ENCODE measurements around the gene DHCR7. TPM values are rescaled to one million over a fixed set of nuclear protein-coding genes. Genes with fewer than 3 reads are reported as not detected.

DHCR7 gene
- total RNA-seq, 1 experiment from 2014 or later, result 286 TPM

DNA sequence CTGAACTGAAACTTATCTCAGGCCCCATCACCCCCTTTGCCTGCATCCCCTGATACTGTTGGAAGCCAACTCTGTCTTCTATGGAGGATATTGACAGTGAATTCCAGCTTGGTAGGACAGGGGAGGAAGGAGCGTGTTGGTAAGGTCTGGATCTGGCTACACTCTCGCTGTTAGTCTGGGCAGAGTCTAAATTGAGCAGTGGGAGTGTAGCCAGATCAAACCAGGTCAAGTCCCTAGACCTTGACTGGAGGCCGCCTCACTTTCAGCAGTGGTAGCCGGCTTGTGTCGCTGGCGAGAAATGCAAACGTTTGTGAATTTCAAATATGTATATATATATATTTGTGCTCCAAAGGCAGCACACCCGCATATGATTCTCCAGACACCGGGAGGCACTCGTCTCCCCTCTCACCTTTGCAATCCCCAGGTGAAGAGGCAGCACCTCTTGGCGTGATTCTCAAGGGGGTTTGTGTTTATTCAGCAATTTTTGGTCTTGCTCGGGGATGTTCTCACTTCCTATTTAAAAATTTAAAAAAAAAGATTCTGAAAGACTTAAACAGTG lies 26.7 kb downstream of the DHCR7 start:
- Histone ChIP-seq H3K27me3 (replicated peaks; ENCODE audit: insufficient read depth, low read depth, low read length, poor library complexity) (no peaks in the 10 kb centered on the region), H3K36me3 (ENCODE audit: insufficient read depth, low read length, poor library complexity, severe bottlenecking) (no peaks in the 10 kb centered on the region), H3K4me3 (ENCODE audit: low read depth, low read length, poor library complexity, severe bottlenecking) (no peak overlapping the region), H3K4me1 (ENCODE audit: insufficient read depth, low read length, poor library complexity, severe bottlenecking) (no peaks in the 10 kb centered on the region), H3K9me3 (ENCODE audit: low read depth, low read length, poor library complexity, severe bottlenecking) (no peaks in the 10 kb centered on the region), H3K27ac (ENCODE audit: low read depth, low read length, poor library complexity, severe bottlenecking) (no peak overlapping the region)
- no TSS peak for BruUV-seq (replicated peaks)
- ChIA-PET CTCF (no interaction called here), POLR2A (ENCODE audit: low non-redundant PET) (no interaction called here)
- intact Hi-C loops (cut with micrococcal nuclease; ENCODE audit: unreplicated experiment), result loop anchor here (5.0 kb wide), 1 partner anchor 334 kb away; no protein-coding TSS in a partner anchor
- no peak for DNase-seq (ENCODE audit: low spot score)
- TF ChIP-seq, protein P1, sequence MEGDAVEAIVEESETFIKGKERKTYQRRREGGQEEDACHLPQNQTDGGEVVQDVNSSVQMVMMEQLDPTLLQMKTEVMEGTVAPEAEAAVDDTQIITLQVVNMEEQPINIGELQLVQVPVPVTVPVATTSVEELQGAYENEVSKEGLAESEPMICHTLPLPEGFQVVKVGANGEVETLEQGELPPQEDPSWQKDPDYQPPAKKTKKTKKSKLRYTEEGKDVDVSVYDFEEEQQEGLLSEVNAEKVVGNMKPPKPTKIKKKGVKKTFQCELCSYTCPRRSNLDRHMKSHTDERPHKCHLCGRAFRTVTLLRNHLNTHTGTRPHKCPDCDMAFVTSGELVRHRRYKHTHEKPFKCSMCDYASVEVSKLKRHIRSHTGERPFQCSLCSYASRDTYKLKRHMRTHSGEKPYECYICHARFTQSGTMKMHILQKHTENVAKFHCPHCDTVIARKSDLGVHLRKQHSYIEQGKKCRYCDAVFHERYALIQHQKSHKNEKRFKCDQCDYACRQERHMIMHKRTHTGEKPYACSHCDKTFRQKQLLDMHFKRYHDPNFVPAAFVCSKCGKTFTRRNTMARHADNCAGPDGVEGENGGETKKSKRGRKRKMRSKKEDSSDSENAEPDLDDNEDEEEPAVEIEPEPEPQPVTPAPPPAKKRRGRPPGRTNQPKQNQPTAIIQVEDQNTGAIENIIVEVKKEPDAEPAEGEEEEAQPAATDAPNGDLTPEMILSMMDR (conservative IDR thresholded peaks at IDR 0.05; ENCODE audit: low read depth, low read length), result no peak
- TF ChIP-seq EZH2 (IDR thresholded peaks at IDR 0.05; ENCODE audit: borderline replicate concordance, low read depth, low read length, poor library complexity, severe bottlenecking), result no peak

DNA sequence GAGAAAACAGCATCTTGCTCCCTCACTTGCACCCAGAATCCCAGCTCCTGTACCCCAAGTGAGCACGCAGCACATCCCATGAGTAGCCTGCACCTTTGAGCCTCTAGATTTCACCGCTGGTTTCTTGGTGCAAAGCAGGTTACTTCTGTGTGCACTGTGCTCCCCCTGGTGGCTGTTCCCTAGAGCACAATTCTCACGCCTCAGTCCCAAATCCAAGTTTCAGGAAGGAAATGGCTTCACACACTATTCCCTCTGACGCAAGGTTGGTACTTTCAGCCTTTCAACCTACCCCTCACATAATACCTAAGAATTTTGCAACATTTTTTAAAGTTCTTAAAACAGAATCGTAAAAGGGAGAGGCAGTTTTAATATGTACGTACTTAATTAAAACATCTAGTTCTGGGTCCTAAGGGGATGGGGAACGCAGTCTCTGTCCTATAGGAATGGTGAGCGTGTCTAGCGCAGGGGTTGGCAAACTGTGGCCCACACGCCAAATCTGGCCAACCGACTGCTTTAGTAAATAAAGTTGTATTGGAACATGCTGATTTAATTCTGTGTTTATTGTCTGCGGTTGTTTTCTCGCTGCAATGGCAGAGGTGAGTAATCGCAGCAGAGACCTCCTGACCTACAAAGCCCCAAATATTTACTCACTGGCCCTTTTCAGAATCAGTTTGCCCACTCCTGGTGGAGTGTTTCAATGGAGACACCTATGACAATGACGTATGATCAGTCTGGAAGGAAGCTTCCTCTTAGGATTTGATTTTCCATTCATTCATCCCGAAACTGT lies 27.5 kb downstream of the DHCR7 start:
- Histone ChIP-seq H3K9me3 (ENCODE audit: low read depth, low read length, poor library complexity, severe bottlenecking) (no peaks in the 10 kb centered on the region), H3K27ac (ENCODE audit: low read depth, low read length, poor library complexity, severe bottlenecking) (no peak overlapping the region), H3K4me3 (ENCODE audit: low read depth, low read length, poor library complexity, severe bottlenecking) (no peak overlapping the region), H3K27me3 (replicated peaks; ENCODE audit: insufficient read depth, low read depth, low read length, poor library complexity) (no peaks in the 10 kb centered on the region), H3K36me3 (ENCODE audit: insufficient read depth, low read length, poor library complexity, severe bottlenecking) (no peaks in the 10 kb centered on the region), H3K4me1 (ENCODE audit: insufficient read depth, low read length, poor library complexity, severe bottlenecking) (no peaks in the 10 kb centered on the region)
- no TSS peak for BruUV-seq (replicated peaks)
- TF ChIP-seq, protein P1 (conservative IDR thresholded peaks at IDR 0.05; ENCODE audit: low read depth, low read length), result peak; percentile 95
- no peak for TF ChIP-seq EZH2 (IDR thresholded peaks at IDR 0.05; ENCODE audit: borderline replicate concordance, low read depth, low read length, poor library complexity, severe bottlenecking)
- intact Hi-C loops (cut with micrococcal nuclease; ENCODE audit: unreplicated experiment), result loop anchor here (5.0 kb wide), 1 partner anchor 333 kb away; no protein-coding TSS in a partner anchor
- CTCF ChIA-PET, result no interaction called here
- POLR2A ChIA-PET (ENCODE audit: low non-redundant PET), result interaction anchor here (0.6 kb wide), 1 partner anchor 576 kb away, joined by 3 read pairs; no protein-coding TSS in a partner anchor
- DNase-seq (ENCODE audit: low spot score), result peak; percentile 76

DNA sequence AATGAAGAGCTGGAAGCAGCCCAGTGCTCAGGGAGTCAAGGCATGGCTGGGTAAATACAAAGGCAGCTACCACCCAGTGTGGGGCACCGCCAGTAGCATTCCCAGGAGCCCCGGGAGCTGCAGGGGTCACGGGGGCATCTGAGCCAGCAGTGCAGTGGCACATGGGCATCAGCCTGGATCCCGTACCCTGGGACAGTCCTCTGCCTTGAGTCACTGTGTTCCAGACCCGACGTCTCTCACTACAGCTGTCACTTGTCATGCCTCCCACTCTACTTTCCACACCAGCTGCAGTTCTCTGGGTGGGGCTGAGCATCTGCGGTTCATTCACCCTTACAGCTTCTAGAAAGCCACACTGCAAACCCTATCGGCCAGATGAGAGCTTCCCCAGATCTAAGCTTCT lies 29.6 kb downstream of the DHCR7 start:
- POLR2A ChIA-PET (ENCODE audit: low non-redundant PET), result no interaction called here
- no peaks in the 10 kb centered on the region for H3K4me1 ChIP-seq (ENCODE audit: insufficient read depth, low read length, poor library complexity, severe bottlenecking)
- H3K36me3 ChIP-seq (ENCODE audit: insufficient read depth, low read length, poor library complexity, severe bottlenecking), result no peaks in the 10 kb centered on the region
- H3K4me3 ChIP-seq (ENCODE audit: low read depth, low read length, poor library complexity, severe bottlenecking), result no peak overlapping the region
- H3K27ac ChIP-seq (ENCODE audit: low read depth, low read length, poor library complexity, severe bottlenecking), result no peak overlapping the region
- H3K27me3 ChIP-seq (replicated peaks; ENCODE audit: insufficient read depth, low read depth, low read length, poor library complexity), result no peaks in the 10 kb centered on the region
- no peak for TF ChIP-seq EZH2 (IDR thresholded peaks at IDR 0.05; ENCODE audit: borderline replicate concordance, low read depth, low read length, poor library complexity, severe bottlenecking)
- TF ChIP-seq, protein P1 (conservative IDR thresholded peaks at IDR 0.05; ENCODE audit: low read depth, low read length), result no peak
- no peak for DNase-seq (ENCODE audit: low spot score)
- H3K9me3 ChIP-seq (ENCODE audit: low read depth, low read length, poor library complexity, severe bottlenecking), result no peaks in the 10 kb centered on the region
- CTCF ChIA-PET, result no interaction called here
- no TSS peak for BruUV-seq (replicated peaks)
- intact Hi-C loops (cut with micrococcal nuclease; ENCODE audit: unreplicated experiment), result no loop called here
